Endothelial cell of umbilical vein (primary cell): Measurements from ENCODE around the gene TEX12.

Source experiments
- EZH2 ChIP-seq: IDR thresholded peaks from 2 replicates; pipeline ENCODE4 v1.6.1; 2012; ENCODE audit warnings: borderline replicate concordance, low read depth, mild to moderate bottlenecking, moderate library complexity, low read length, inconsistent platforms; ENCODE audit not compliant: severe bottlenecking
- FOS ChIP-seq: IDR thresholded peaks from 2 replicates; pipeline ENCODE4 v1.6.1; 2011; ENCODE audit warnings: mild to moderate bottlenecking, low read length, moderate library complexity, borderline replicate concordance; ENCODE audit not compliant: insufficient read depth
- GATA2 ChIP-seq: IDR thresholded peaks from 2 replicates; pipeline ENCODE4 v1.7.0; 2011; ENCODE audit warnings: low read depth, mild to moderate bottlenecking, moderate library complexity, mixed read lengths, low read length; ENCODE audit not compliant: insufficient read length, insufficient read depth
- JUN ChIP-seq: IDR thresholded peaks from 2 replicates; pipeline ENCODE4 v1.6.1; 2011; ENCODE audit warnings: borderline replicate concordance, low read depth; ENCODE audit not compliant: insufficient read length, insufficient read depth
- MAX ChIP-seq: IDR thresholded peaks from 2 replicates; pipeline ENCODE4 v1.6.1; 2011; ENCODE audit not compliant: insufficient read depth, insufficient read length
- MYC ChIP-seq: IDR thresholded peaks from one replicate; pipeline ENCODE4 v1.6.1; 2011; ENCODE audit warnings: mild to moderate bottlenecking, low read depth, low read length
- POLR2A ChIP-seq: IDR thresholded peaks from 2 replicates; pipeline ENCODE4 v1.6.1; 2012; ENCODE audit warnings: low read depth, mild to moderate bottlenecking, control low read depth, low read length
- POLR2AphosphoS5 ChIP-seq: IDR thresholded peaks from 2 replicates; pipeline ENCODE4 v1.6.1; 2012; ENCODE audit warnings: low read depth, mild to moderate bottlenecking, control low read depth, low read length, moderate library complexity; ENCODE audit not compliant: insufficient read depth
- TF ChIP-seq, protein P1 (sequence below), 2 donors: IDR thresholded peaks; 1 replicate in 1 of 2; 2 replicates in 1 of 2; pipeline ENCODE4 v1.5.1; 2011; ENCODE audit warnings: low read length in 2 of 2, mild to moderate bottlenecking in 2 of 2, moderate library complexity in 2 of 2, control low read depth in 1 of 2, inconsistent platforms in 1 of 2, low read depth in 1 of 2; ENCODE audit not compliant: insufficient read depth in 1 of 2; ENCODE audit errors: extremely low read depth in 1 of 2

DNA sequence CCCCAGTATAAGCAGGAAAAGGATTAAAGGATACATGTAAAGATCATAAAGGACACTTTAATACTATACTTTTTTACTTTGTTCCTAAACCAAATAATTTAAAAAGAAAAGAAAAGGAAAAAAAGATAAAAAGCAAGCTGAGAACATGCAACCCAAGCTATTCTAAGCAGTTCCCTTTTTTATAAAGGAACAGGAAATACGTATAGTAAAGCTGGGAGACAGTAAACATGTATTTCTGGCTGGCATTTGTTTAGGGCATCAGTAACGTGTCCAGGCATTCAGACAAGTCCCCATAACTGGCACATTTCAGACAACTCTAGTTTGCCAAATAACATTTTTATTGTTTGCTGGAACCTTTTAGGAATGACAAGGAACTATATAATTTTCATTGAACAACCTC, 33.1 kb downstream of the TEX12 start:
- TF ChIP-seq POLR2AphosphoS5 (no peak), EZH2 (no peak), POLR2A (no peak), MAX (no peak), JUN (no peak), FOS (no peak), GATA2 (no peak), MYC (no peak)
- TF ChIP-seq, protein P1, sequence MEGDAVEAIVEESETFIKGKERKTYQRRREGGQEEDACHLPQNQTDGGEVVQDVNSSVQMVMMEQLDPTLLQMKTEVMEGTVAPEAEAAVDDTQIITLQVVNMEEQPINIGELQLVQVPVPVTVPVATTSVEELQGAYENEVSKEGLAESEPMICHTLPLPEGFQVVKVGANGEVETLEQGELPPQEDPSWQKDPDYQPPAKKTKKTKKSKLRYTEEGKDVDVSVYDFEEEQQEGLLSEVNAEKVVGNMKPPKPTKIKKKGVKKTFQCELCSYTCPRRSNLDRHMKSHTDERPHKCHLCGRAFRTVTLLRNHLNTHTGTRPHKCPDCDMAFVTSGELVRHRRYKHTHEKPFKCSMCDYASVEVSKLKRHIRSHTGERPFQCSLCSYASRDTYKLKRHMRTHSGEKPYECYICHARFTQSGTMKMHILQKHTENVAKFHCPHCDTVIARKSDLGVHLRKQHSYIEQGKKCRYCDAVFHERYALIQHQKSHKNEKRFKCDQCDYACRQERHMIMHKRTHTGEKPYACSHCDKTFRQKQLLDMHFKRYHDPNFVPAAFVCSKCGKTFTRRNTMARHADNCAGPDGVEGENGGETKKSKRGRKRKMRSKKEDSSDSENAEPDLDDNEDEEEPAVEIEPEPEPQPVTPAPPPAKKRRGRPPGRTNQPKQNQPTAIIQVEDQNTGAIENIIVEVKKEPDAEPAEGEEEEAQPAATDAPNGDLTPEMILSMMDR (IDR thresholded peaks at IDR 0.05; ENCODE audit: extremely low read depth in 1 of 2, insufficient read depth in 1 of 2, low read depth in 1 of 2, low read length in 2 of 2), result no peak
